ENCODE data around the gene TPST1. TPM values are rescaled to one million over a fixed set of nuclear protein-coding genes. Genes with fewer than 3 reads are reported as not detected.

Gene TPST1
- total RNA-seq, 1 experiment from 2014 or later = 29.0 TPM

GRCh38 chr7:66356277-66356721, 151.2 kb downstream of the TPST1 start:
- no peak overlapping the region for H3K27ac ChIP-seq (ENCODE audit: low read length)
- intact Hi-C loops (cut with micrococcal nuclease; ENCODE audit: unreplicated experiment) = loop anchor here (10.0 kb wide), 1 partner anchor 141 kb away; no protein-coding TSS in a partner anchor
- in situ Hi-C loops (cut with HindIII; ENCODE audit: low pct_unique_long_range_greater_than_20kb, low sequenced_read_pairs) = no loop called here
- H3K4me1 ChIP-seq (ENCODE audit: control insufficient read depth, insufficient read depth, low read length) = peaks cover 6% of the 10 kb centered on the region; the same call in 1 of the 2 replicates
- TF ChIP-seq CTCF (IDR thresholded peaks at IDR 0.05) = no peak
- TF ChIP-seq POLR2AphosphoS5 (IDR thresholded peaks at IDR 0.05; ENCODE audit: low read depth, low read length) = no peak
- TF ChIP-seq, protein P1, sequence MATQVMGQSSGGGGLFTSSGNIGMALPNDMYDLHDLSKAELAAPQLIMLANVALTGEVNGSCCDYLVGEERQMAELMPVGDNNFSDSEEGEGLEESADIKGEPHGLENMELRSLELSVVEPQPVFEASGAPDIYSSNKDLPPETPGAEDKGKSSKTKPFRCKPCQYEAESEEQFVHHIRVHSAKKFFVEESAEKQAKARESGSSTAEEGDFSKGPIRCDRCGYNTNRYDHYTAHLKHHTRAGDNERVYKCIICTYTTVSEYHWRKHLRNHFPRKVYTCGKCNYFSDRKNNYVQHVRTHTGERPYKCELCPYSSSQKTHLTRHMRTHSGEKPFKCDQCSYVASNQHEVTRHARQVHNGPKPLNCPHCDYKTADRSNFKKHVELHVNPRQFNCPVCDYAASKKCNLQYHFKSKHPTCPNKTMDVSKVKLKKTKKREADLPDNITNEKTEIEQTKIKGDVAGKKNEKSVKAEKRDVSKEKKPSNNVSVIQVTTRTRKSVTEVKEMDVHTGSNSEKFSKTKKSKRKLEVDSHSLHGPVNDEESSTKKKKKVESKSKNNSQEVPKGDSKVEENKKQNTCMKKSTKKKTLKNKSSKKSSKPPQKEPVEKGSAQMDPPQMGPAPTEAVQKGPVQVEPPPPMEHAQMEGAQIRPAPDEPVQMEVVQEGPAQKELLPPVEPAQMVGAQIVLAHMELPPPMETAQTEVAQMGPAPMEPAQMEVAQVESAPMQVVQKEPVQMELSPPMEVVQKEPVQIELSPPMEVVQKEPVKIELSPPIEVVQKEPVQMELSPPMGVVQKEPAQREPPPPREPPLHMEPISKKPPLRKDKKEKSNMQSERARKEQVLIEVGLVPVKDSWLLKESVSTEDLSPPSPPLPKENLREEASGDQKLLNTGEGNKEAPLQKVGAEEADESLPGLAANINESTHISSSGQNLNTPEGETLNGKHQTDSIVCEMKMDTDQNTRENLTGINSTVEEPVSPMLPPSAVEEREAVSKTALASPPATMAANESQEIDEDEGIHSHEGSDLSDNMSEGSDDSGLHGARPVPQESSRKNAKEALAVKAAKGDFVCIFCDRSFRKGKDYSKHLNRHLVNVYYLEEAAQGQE (IDR thresholded peaks at IDR 0.05; ENCODE audit: insufficient read depth in 1 of 2, low read depth in 2 of 2, low read length in 1 of 2) = no peak
- no peak for TF ChIP-seq SIN3A (IDR thresholded peaks at IDR 0.05; ENCODE audit: borderline replicate concordance, insufficient read depth, low read depth, low read length)
- TF ChIP-seq TCF7L2 (IDR thresholded peaks at IDR 0.05; ENCODE audit: low read depth, low read length) = no peak
- no peaks in the 10 kb centered on the region for H3K27me3 ChIP-seq (ENCODE audit: control insufficient read depth, insufficient read depth, low read length)
- POLR2A ChIA-PET = no interaction called here
- no peaks in the 10 kb centered on the region for H3K36me3 ChIP-seq (ENCODE audit: control insufficient read depth, insufficient read depth, low read length)
- ATAC-seq = no peak
- CTCF ChIA-PET = no interaction called here
- no peaks in the 10 kb centered on the region for H3K9me3 ChIP-seq (ENCODE audit: control insufficient read depth, insufficient read depth, low read depth, low read length)
- no peak for DNase-seq (ENCODE audit: low read depth, low spot score)
- no peak overlapping the region for H3K4me3 ChIP-seq (ENCODE audit: low read depth in 2 of 2, low read length in 2 of 2)
- no TSS peak for BruUV-seq (replicated peaks)

DNA sequence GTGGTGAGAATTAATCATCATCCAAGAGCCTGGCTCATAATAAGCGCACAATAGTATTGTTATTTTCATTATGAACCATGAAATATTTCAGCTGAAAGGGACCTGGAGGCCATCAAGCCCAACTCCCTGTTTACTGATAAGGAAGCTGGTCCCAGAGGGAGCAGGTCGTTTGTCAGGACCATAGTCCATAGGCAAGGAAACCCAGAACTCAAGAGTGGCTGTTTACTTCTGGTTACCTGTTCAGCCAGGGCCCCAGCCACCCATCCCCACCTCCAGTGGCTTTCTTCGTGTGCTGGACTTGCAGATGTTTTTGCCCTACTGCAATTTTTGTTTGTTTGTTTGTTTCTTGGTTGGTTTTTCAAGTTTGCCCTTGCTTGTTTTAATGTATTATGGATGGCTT, 152.0 kb downstream of the TPST1 start:
- CTCF ChIA-PET = no interaction called here
- TF ChIP-seq, protein P1 (IDR thresholded peaks at IDR 0.05; ENCODE audit: insufficient read depth in 1 of 2, low read depth in 2 of 2, low read length in 1 of 2) = no peak
- TF ChIP-seq CTCF (IDR thresholded peaks at IDR 0.05) (no peak), SIN3A (IDR thresholded peaks at IDR 0.05; ENCODE audit: borderline replicate concordance, insufficient read depth, low read depth, low read length) (no peak), POLR2AphosphoS5 (IDR thresholded peaks at IDR 0.05; ENCODE audit: low read depth, low read length) (no peak), TCF7L2 (IDR thresholded peaks at IDR 0.05; ENCODE audit: low read depth, low read length) (no peak)
- H3K36me3 ChIP-seq (ENCODE audit: control insufficient read depth, insufficient read depth, low read length) = no peaks in the 10 kb centered on the region
- ATAC-seq = no peak
- BruUV-seq (replicated peaks) = no TSS peak
- no peaks in the 10 kb centered on the region for H3K9me3 ChIP-seq (ENCODE audit: control insufficient read depth, insufficient read depth, low read depth, low read length)
- POLR2A ChIA-PET = no interaction called here
- in situ Hi-C loops (cut with HindIII; ENCODE audit: low pct_unique_long_range_greater_than_20kb, low sequenced_read_pairs) = no loop called here
- no peak overlapping the region for H3K4me3 ChIP-seq (ENCODE audit: low read depth in 2 of 2, low read length in 2 of 2)
- peaks cover 3% of the 10 kb centered on the region; the same call in 1 of the 2 replicates for H3K4me1 ChIP-seq (ENCODE audit: control insufficient read depth, insufficient read depth, low read length)
- no peak overlapping the region for H3K27ac ChIP-seq (ENCODE audit: low read length)
- intact Hi-C loops (cut with micrococcal nuclease; ENCODE audit: unreplicated experiment) = loop anchor here (10.0 kb wide), 1 partner anchor 142 kb away; no protein-coding TSS in a partner anchor
- DNase-seq (ENCODE audit: low read depth, low spot score) = no peak
- H3K27me3 ChIP-seq (ENCODE audit: control insufficient read depth, insufficient read depth, low read length) = no peaks in the 10 kb centered on the region
